Endometrium (tissue), 2 donors: ENCODE data around the gene ARL6IP4.

Experiments
- FAIRE-seq: peaks from 2 replicates; lab custom pipeline; 2012; peaks lifted over from hg19 to GRCh38; lab: Jason Lieb, UNC
- donor health status: control.
- donor health status: control.

The ARL6IP4 gene

DNA sequence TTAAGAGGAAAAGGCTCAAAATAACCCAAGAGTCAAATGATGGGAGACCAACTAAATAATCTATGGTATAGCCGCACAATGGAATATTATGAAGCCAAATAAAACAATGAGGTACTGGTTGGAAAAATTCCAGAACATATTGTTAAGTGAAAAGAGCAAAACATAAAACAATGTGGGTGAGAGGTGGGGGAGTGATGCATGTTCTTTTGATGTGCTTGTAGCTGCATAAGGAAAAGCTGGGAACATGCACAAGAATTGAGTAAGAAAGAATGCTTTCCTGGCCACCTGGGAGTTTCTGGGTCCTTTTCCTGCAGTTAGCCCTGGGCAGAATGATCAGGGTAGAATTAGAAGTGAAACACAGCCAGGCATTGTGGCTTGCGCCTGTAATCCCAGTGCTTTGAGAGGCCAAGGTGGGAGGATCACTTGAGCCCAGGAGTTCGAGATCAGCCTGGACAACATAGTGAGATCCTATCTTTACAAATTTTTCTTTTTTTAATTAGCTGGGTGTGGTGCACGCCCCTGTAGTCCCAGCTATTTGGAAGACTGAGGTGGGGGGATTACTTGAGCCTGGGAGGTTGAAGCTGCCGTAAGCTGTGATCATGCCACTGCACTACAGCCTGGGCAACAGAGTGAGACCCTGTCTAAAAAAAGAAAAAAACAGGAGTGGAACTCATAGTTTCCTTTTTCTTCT, 22.1 kb upstream of the ARL6IP4 start:
- peak; percentile 80 for FAIRE-seq

DNA sequence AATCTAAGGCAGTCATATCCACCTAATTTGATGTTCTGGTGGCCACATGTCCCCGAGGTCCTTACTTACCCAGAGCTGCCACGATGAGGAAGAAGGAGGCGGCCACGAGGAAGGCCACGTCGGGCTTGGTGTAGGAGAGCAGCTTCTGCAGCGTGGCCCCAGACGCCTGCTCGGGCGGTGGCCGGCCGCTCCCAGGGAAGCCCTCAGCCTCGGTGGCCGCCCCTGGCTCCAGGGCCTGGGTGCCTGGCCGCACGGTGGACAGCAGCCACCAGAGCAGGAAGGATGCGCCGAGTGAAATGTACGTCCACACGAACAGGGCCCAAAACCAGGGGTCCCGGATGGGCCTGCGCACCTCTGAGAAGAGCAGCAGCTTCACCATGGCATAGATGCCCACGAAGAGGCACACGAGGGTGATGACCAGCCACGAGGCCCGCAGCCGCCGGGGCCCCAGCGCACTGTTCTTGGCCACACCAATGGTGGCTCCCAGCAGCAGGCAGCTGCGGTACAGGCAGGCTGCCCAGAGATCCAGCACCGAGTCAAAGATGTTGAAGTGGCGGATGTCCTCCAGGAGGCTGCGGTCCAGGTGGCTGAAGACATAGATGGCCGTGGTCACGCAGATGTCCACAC, 20.8 kb upstream of the ARL6IP4 start:
- no peak for FAIRE-seq

DNA sequence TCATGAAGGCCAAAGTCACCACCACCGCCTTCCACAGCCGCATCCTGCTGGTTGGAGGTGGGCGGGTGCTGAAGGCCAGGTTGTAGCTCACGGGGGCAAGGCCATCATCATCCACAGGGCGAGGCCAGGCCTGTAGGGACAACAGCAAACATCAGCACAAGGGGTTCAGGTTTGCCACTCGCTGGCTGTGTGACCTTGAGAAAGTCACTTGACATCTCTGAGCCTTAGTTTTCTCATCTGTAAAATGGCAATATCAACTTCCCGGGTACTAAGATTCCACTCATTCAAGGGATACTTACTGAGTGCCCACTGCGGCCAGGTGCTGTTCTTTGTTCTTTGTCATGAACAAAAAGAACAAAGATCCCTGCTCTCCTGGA, 20.3 kb upstream of the ARL6IP4 start:
- FAIRE-seq = no peak

DNA sequence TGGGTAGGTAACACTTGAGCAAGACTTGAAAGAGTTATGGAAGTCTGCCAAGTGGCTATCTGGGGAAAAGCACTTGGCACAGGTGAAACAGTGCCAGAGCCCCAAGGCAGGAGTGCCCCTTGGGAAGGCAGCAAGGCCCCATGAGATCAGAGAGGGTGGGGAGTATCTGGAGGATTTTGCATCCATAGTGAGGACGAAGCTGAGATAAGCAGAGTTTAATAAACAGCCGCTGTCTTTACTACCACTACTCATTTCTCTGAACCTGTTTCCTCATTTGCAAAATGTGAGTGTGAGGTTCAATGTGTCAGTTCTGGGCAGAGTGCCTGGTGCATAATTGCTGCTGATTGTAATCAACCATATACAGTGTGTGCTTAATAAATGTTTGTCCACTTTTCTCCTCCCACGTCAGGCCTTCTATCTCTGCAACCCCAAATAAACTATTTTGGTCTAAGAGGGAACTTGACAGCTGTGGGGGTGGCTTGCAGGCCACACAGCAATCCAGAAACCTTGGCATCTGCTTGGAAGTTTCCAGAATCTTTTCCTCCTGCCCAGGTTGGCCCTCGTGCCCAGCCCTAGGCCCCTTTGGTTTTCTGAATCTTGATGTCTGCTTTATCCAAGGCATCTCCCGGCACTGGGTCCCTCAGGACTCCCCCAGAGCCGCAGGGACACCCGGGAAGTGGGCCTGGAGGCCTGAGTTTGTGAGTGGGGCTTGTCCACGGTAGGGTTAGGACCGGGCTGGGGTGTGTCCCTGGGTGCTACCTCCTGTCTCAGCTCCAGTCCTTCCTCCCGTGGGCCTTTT, 18.8 kb upstream of the ARL6IP4 start:
- no peak for FAIRE-seq

DNA sequence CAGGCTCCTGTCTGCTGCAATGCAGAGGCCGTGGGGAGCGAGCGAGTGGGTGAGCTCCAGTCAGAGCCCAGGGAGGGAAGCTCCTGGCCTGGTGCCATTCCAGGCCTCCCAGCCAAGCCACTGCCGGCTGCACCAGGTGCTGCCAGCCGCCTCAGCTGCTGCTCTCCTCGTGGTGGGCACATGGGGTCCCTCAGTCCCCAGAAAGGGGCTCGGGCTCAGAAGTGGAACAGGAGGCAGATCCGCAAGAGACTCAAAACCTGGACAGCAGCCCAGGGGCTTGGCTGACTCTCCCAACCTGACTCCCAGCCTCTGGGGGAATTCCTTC, 16.6 kb upstream of the ARL6IP4 start:
- no peak for FAIRE-seq

DNA sequence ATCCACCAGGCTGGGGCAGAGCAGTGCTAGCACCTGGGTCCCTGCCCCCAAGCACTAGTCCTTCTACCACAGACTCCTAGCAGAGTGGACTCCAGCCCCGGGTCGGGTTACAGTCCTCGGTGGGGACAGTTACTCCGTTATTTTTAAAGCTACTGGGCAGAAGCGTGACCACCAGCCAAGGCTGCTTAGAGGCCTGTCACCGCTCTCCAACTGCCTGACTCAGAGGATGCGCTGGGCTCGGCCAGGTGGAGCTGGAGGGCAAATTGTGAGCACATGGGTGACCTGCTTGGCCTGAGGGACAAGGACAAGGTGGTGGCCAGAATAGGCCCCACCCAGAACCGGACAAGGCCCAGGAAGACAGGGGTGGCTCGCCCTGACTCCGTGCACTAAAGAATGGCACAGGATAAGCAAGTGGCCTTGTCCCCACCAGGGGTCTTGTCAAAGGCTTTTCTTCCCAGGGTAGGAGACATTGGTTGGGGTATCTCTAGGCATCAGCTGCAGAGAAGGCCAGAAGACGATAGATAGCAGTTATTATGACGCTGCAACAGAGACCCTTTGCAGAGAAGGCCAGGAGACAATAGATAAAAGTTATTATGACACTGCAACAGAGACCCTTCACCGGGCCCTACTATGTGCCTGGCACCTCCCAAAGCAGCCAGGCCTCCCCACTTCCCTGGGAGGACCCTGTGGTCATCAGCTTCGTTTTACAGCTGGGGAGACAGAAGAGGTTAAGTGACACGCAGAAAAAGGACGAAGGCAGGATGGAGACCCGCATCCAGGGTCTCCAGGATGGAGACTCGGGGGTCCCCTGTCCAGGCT, 15.8 kb upstream of the ARL6IP4 start:
- no peak for FAIRE-seq

DNA sequence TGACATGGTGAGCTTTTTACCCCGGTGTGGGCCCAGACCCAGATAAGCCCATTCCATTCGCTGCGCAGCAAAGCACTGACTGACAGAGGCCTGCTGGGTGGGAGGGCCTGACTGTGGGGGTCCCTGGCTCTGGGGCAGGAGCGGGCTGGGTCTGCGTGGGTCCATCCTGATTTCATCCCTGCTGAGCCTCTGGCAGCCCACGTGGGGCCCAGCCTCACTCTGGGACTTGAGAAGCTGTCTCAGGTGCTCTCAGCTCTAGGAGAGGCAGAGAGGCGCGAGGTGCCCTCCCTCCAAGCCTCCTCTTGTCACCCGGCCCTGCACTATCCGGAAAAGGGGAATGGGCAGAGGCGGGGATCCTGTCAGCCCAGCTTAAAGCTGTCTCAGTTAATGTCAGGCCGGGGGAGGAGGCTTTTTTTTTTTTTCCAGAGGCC, 15.1 kb upstream of the ARL6IP4 start:
- no peak for FAIRE-seq

DNA sequence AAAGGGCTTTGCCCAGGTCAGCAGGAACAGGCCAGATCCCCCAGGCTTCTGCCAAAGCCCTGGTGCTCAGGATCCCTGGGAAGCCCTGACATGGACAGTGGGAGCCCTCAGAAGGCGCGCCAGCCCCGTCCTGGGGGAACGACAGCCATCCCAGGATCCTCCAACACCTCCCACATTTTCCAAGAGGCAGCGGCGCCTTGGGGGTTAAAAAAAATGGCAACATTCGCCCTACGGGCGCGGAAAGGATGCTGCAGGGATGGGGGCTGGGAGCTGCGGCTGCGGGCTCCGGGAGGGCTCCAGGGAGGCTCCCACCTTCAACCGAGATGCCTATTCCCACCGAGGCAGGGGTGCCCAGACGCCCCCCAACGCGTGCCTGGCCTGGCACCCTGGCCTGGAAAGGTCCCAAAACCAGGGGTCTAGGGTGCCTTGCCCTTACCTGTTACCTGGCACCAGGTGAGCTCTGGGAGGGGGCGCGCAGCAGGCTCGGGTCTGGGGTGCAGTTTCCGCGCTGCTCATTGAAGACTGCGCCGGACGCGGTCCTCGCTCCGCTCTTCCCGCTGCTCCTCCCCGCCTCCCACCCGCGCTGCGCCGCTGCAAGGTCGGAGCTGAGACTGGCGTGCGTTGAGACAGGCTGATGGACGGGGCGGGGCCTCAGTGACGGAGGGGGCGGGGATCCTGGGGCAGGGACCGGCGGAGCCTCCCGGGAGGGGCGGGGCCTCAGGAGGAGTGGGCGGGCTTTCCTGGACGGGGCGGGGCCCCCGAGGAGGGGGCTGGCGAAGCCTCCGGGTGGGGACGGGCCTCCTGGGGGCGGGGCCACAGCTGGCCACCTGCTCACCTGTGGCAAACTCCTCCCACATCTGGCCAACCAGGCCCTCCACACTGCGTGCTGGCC, 14.4 kb upstream of the ARL6IP4 start, which contains the start of gene ABCB9:
ABCB9 (minus strand) TSS at position 613 of the 892 bp plus-strand sequence. CDS start 6,228 bp downstream, outside the sequence.
- FAIRE-seq = no peak

DNA sequence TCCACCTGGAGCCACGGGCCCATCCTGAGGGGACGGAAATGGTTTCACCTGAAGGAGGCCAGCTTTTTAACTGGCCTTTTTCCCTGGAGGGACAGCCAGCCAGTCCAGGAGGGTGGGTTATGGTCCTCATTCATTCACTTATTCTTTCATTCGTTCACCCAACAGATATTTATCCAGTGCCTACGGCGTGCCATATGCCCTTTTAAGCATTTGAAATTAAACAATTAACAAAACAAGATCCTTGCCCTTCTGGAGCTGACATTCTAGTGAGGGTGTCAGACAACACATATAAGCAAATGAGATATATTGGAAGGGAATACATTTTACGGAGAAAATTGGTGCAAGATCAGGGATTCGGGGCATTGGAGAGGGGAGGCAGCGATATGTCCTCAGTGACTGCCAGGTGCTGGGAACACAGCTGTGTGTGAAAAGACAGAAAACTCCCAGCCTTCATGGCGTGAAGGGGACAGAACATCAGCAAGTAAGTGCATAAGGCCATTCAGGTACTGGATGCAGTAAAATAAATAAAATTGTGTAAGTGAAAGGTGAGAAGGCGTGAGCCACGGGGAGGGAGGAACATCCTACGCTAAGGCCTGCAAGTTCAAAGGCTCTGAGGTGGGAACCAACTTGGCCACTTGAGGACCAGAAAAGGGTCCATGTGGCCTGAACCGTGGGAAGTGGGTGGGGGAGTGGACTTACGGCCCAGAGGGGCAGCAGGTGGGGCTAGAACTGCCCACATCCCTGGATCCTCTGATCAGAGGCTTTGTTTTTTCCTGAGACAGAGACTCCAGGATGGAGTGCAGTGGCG, 13.5 kb upstream of the ARL6IP4 start:
- no peak for FAIRE-seq

DNA sequence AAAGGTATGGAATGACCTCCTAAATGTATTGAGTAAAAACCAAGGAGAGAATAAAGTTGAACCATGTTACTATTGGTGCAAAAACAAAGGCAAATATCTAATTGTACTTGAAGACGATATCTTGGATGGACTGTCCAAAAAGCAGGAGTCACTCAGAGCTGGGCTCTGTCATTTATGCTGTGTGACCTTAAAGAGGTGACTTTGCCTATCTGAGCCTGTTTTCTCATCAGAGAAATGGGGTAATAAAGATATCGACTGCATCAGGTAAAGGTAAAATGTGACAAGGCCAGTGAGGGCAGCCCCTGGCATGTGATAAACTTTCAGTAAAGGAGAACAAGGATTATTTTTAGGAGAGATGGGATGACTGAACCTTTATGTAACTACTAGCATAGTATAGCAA, 12.4 kb upstream of the ARL6IP4 start:
- no peak for FAIRE-seq

DNA sequence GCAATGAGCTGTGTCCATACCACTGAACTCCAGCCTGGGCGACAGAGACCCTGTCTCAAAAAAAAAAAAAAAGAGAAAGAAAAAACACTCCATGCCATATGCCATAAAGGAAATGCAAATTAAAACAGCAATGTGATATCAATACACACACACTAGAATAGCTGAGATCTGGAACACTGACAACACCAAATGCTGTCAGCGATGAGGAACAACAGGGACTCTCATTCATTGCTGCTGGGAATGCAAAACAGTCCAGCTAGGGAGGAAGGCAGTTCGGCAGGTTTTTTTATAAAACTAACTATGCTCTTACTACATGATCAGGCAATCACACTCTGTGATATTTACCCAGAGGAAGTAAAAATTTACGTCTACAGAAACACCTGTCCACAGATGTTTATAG, 10.8 kb upstream of the ARL6IP4 start:
- FAIRE-seq = no peak

DNA sequence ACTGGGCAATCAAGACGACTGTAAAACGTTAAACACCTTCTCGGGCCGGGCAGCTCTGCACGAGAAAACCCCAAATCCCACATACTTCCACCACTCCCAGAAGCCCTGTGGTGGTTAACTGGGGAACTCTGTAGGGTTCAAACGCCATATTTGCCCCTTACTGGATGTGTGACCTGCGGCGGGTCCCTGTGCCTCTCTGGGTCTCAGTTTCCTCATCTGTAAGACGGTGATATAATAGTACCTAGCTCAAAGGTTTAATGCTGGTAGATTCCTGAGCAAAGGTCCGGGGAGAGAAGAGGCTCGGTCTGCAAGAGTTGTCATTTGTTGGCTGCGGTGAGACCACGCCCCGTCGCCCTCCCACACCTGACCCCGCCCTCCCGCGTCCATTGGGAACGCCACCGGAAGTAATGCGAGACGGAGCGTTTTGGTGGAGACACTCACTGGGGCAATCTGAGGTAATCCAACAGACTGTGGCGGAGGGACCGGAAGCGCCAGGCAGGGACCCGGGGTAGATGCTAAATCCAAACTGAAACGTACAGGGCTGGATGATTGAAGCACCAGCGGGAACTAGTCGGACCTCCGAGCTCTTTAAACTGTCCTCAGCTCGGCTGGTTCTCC, 6.1 kb upstream of the ARL6IP4 start:
- peak; percentile 92 for FAIRE-seq

DNA sequence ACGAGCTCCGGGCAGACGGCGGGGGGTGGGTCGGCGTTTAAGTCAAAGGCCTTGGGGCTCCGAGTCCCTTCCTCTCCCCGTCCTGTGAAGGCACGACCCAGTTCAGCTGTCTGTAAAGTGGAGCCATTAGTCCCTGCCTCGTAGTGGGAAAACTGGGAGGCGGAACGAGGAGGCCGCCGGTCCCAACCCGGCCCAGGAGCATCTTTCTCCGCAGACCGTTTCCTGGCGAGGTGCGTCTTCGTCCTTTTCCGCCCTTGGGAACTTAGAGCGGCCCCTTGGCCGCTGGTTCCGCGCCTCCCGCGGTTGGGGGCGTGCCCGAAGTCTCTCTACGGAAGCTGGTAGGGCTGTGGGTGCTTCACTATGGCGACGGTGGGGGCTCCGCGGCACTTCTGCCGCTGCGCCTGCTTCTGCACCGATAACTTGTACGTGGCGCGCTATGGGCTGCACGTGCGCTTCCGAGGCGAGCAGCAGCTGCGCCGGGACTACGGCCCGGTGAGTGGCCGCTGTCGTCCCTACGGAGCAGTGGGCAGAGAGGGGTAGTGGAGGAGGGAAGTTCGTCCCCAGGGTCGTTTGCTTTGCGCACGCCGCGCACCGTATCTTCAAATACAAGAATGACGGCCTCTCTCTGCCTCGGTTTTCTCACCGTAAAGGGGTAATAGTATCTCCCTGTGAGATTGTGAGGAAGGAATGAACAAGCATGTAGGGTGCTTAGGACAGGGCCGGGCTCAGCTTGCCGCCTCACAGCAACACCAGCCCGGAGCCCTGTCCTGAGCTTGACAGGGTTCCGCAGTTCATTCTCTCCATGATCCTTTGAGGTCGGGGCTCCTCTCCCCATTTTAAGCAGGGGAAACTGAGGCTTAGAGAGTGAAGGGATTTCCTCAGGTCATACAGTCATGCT, 5.3 kb upstream of the ARL6IP4 start, which contains the start of gene OGFOD2:
OGFOD2 (plus strand) TSS at position 353 of the 898 bp plus-strand sequence; CDS start at position 361, 8 bp downstream.
- FAIRE-seq = no peak

DNA sequence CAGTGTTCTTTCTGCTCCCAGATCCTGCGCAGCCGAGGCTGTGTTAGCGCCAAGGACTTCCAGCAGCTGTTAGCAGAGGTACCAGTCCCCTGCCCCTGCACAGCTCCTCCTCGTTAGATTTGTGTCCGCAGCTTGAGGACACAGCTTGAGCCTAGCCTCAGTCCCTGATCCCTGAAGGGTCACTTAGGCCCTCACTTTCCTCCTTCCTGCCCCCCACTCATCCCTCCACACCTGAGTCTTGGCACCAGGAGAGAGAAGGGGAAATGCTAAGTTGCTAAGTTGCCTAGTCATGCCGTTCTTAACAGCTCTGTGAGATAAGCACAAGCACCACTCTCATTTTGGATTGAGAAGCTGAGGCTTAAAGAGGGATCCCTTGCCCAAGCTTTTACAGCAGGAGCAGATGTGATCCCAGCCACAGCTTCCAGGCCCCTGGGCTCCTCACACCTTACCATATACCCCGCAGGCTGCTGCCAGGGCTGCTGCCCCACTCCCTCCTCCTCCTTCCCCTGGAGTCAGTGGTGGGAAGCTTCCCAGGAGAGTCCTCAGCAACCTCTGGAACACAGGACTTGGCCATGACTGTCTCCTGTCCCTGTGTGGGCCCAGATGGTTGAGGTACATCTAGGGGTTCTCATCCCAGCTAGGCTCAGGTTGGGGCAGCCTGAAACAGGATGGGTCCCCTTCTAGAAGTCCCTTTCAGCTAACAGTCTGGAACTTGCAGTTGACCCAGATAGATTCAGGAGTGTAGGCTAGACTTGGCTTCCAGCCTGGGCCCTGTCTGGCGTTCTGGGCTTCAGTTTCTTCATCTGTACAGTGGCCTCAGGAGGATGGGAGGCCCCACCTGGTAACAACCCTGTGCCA, 4.5 kb upstream of the ARL6IP4 start:
- no peak for FAIRE-seq

DNA sequence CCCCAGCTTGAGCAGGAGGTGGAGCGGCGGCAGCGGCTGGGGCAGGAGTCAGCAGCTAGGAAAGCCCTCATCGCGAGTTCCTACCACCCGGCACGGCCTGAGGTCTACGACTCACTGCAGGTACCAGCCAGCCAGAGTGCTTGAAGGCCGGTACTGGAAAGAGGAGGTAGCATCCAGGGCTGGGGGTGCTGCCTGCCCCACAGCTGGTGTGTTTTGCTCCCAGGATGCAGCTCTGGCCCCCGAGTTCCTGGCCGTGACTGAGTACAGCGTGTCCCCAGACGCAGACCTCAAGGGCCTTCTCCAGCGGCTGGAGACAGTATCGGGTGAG, 3.9 kb upstream of the ARL6IP4 start:
- no peak for FAIRE-seq

DNA sequence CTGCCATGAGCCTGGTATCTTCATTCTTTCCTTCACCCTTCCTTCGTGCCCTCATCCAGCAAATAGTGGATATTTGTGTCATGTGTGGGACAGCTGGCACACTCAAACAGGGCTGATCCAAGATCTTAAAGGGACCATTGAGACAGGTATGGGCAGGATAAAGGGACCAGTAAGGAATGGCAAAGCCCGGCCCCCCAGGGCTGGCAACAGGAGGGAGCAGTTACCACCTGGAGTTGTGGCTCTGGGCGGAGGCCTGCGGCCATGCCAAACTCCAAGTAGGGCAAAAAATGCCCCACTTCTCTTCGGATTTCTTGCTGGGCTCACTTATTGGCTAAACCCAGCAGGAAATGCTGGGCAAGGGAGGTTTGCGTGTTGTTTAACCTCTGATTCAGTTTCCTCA, 3.3 kb upstream of the ARL6IP4 start:
- FAIRE-seq = no peak

DNA sequence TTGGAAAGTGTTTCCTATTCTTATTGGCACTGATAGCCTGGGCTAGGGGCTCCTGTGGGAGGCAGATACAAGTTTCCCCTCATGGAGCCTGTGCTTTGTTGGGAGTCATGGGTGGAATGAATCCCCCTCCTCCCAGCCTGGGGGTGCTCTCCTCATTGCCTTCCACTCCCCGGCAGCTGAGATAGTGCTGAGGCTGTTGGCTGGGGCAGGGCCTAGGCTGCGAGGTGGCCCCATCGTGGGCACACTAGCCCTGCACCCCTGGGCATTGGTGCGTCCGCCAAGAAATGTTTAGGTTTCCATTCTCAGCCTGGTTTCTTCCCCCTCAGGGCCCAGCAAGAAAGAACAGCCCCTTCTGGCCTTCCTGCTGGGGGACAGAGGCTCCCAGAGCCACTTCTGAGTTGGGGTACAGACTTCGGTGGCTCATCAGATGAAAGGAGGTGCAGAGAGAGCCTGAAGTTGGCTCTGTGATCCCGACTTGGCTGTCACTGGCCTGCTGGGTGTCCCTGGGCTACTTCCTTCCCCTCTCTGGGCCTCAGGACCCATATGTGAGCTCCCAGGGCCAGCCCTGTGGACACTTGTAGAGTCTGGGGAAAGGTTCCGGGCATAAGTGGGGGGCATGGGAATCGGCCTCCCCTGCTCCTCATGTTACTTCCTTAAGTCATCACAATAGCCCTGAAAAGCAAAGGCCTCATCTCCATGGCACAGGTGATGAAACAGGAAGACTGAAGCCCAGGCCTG, 2.7 kb upstream of the ARL6IP4 start:
- no peak for FAIRE-seq
